AG04450 (cell line): ENCODE data around the gene SPATA25. TPM values are rescaled to one million over a fixed set of nuclear protein-coding genes. Genes with fewer than 3 reads are reported as not detected.
"Not testable (repeated sequence)": the region's sequence is repeated elsewhere in the genome, so short reads cannot be mapped to it uniquely, and the experiment has no call there.

Experiments used
- CTCF ChIA-PET: fragments of 300-600, 350-600 bp; formaldehyde crosslinking; extraction: SDS; loops from one replicate; lab custom pipeline; 2022; ENCODE audit warnings: antibody characterized with exemption, inconsistent platforms; lab: Charles Lee
- POLR2A ChIA-PET: fragments of 350-600 bp; formaldehyde crosslinking; extraction: SDS; loops from one replicate; lab custom pipeline; 2021; ENCODE audit warnings: antibody characterized with exemption, inconsistent platforms; lab: Yijun Ruan, JAX
- DNase-seq: peaks from one replicate; pipeline ENCODE4 v3.0.0-alpha.2; 2011; ENCODE audit warnings: low read depth, low spot score
- H3K27ac ChIP-seq: one replicate; pipeline ENCODE4 v1.5.1; 2012; ENCODE audit warnings: low read depth, low read length, control low read depth
- H3K27me3 ChIP-seq: one replicate; pipeline ENCODE4 v1.6.0; 2012; ENCODE audit warnings: low read length; ENCODE audit not compliant: control insufficient read depth, insufficient read depth
- H3K4me3 ChIP-seq: 2 replicates; pipeline ENCODE4 v1.5.1; 2011; ENCODE audit warnings: mild to moderate bottlenecking, low read depth, low read length, control low read depth
- H3K9me3 ChIP-seq: 2 replicates; pipeline ENCODE4 v1.5.1; 2012; ENCODE audit warnings: low read length; ENCODE audit not compliant: control insufficient read depth, insufficient read depth
- CTCF ChIP-seq: IDR thresholded peaks from 2 replicates; pipeline ENCODE4 v1.5.1; 2011; ENCODE audit warnings: low read depth, low read length, control low read depth, inconsistent platforms
- polyA plus RNA-seq: library from polyadenylated mRNA; depleted of rRNA; stranded (reverse); fragments of >200 nt; gene quantifications from 2 replicates; pipeline ENCODE4 v1.2.3, GENCODE V29; 2011

Gene SPATA25
- polyA plus RNA-seq, 1 experiment, result 0.50 TPM

- CTCF ChIA-PET, result interaction anchor here (0.8 to 1.3 kb wide), 2 partner anchors 10 to 67 kb away, joined by 3 read pairs; no protein-coding TSS in a partner anchor
- Histone ChIP-seq H3K27ac (no peak overlapping the region), H3K27me3 (no peaks in the 10 kb centered on the region), H3K4me3 (no peak overlapping the region), H3K9me3 (no peaks in the 10 kb centered on the region; the same call in 1 of the 2 replicates)
- no peak for DNase-seq
- POLR2A ChIA-PET, result interaction anchor here (0.6 kb wide), 1 partner anchor 8 kb away, joined by 3 read pairs; no protein-coding TSS in a partner anchor
- no peak for TF ChIP-seq CTCF
Observed at GRCh38 chr20:45902199-45902701, 14.8 kb upstream of the SPATA25 start.

DNA sequence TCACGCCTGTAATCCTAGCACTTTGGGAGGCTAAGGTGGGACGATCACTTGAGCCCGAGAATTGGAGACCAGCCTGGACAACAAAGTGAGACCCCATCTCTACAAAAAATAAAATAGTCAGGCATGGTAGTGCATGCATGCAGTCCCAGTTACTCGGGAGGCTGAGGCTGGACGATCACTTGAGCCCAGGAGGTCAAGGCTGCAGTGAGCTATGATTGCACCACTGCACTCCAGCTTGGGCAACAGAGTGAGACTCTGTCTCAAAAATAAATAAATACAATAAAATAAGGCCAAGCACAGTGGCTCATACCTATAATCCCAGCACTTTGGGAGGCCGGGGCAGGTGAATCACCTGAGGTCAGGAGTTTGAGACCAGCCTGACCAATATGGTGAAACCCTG lies 13.9 kb upstream of the SPATA25 start:
- CTCF ChIA-PET, result interaction anchor here (0.8 to 1.3 kb wide), 2 partner anchors 9 to 68 kb away, joined by 3 read pairs; no protein-coding TSS in a partner anchor
- H3K27ac ChIP-seq, H3K27me3 ChIP-seq, H3K9me3 ChIP-seq, DNase-seq, H3K4me3 ChIP-seq, POLR2A ChIA-PET: not testable (repeated sequence)

DNA sequence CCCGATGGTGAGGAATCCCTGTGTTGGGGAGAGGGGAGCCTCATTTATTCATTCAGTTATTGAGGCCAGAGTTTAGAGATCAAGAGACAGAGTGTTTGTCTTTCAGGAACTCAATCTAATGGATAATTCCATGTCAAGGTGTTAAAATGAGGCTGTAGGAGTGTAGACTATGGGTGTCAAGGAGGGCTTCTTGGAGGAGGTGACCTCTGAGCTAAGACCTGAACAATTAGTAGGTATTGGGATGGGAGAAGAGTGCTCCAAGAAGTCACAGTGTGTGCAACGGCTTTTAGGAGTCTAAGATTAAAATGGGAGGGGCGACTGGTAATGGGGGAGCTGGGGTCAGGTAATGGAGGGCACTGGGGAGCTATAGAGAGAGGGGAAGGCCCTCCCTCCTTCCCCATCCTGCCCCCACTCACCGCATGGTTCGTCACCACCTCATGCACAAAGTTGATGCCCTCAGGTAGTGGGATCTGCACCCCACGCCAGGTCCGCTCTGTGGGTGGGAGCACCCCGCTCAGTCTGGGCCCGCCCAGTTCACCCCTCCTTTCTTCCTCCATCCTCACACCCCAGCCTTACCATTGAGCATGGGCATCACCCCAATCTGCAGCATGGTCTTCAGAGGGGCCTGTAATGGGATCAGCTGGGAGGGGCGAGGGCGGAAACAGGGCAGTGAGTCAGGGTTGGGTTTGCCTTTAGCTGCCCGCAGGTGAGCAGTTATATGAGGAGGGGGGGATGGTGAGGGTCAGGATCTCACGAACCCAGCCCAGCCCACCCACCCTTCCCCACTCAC lies 11.8 kb upstream of the SPATA25 start:
- no peak for DNase-seq

GRCh38 chr20:45898285-45898684 lies 10.9 kb upstream of the SPATA25 start:
- DNase-seq, result no peak
- no peaks in the 10 kb centered on the region; the same call in 1 of the 2 replicates for H3K9me3 ChIP-seq
- no peak for TF ChIP-seq CTCF
- no peaks in the 10 kb centered on the region for H3K27me3 ChIP-seq
- no peak overlapping the region for H3K4me3 ChIP-seq
- POLR2A ChIA-PET, result interaction anchor here (1.4 kb wide), 1 partner anchor 37 kb away, joined by 3 read pairs; no protein-coding TSS in a partner anchor
- no peak overlapping the region for H3K27ac ChIP-seq
- CTCF ChIA-PET, result interaction anchor here (1.4 kb wide), 1 partner anchor 8 kb away, joined by 7 read pairs; no protein-coding TSS in a partner anchor

More for the DNA sequence above, 11.8 kb upstream of the SPATA25 start:
- H3K27ac ChIP-seq, result no peak overlapping the region
- no peak overlapping the region for H3K4me3 ChIP-seq
- no peaks in the 10 kb centered on the region for H3K27me3 ChIP-seq
- no peak for TF ChIP-seq CTCF
- ChIA-PET POLR2A (interaction anchor here (0.7 to 1.4 kb wide), 3 partner anchors 36 to 1586 kb away, joined by 3 to 7 read pairs (median 6); no protein-coding TSS in a partner anchor), CTCF (interaction anchor here (1.4 kb wide), 1 partner anchor 9 kb away, joined by 7 read pairs; no protein-coding TSS in a partner anchor)
- no peaks in the 10 kb centered on the region; the same call in 1 of the 2 replicates for H3K9me3 ChIP-seq

- ChIA-PET CTCF (interaction anchor here (1.4 kb wide), 2 partner anchors 8 to 72 kb away, joined by 5 to 7 read pairs; no protein-coding TSS in a partner anchor), POLR2A (interaction anchor here (1.4 kb wide), 1 partner anchor 37 kb away, joined by 3 read pairs; no protein-coding TSS in a partner anchor)
- H3K4me3 ChIP-seq, result no peak overlapping the region
- no peak overlapping the region for H3K27ac ChIP-seq
- no peaks in the 10 kb centered on the region; the same call in 1 of the 2 replicates for H3K9me3 ChIP-seq
- DNase-seq, result no peak
- H3K27me3 ChIP-seq, result no peaks in the 10 kb centered on the region
- no peak for TF ChIP-seq CTCF
Observed at GRCh38 chr20:45897692-45898091, 10.3 kb upstream of the SPATA25 start.
